BLaER1 treated with 17β-estradiol and CSF1 and Interleukin-3, amounts not matched to agents 10 nM and 100 nM (cell line): Measurements from ENCODE around the gene GCHFR.

Source experiments
- H3K27ac ChIP-seq, 11 experiments: shearing (Covaris generic); formaldehyde crosslinking; 2 replicates each; pipeline ENCODE4 v1.8.1; 2022
- H3K27me3 ChIP-seq, 11 experiments: shearing (Covaris generic); formaldehyde crosslinking; 2 replicates each; pipeline ENCODE4 v1.8.1; 2022
- H3K36me3 ChIP-seq, 11 experiments: shearing (Covaris generic); formaldehyde crosslinking; 2 replicates each; pipeline ENCODE4 v1.8.1; 2022
- H3K4me1 ChIP-seq, 10 experiments: shearing (Covaris generic); formaldehyde crosslinking; 2 replicates each; pipeline ENCODE4 v1.8.1; 2022
- H3K4me2 ChIP-seq, 11 experiments: shearing (Covaris generic); formaldehyde crosslinking; 2 replicates each; pipeline ENCODE4 v1.8.1; 2022
- H3K4me3 ChIP-seq, 10 experiments: shearing (Covaris generic); formaldehyde crosslinking; 2 replicates each; pipeline ENCODE4 v1.8.1; 2022
- H3K9ac ChIP-seq, 11 experiments: shearing (Covaris generic); formaldehyde crosslinking; 2 replicates each; pipeline ENCODE4 v1.8.1; 2022
- H3K9me3 ChIP-seq, 11 experiments: shearing (Covaris generic); formaldehyde crosslinking; replicated peaks in 1 of 11; 2 replicates each; pipeline ENCODE4 v1.8.1; 2022
- H4K20me1 ChIP-seq, 11 experiments: shearing (Covaris generic); formaldehyde crosslinking; 2 replicates each; pipeline ENCODE4 v1.8.1; 2022
- Cebpa-rat ChIP-seq, 11 experiments: shearing (Covaris generic); IDR thresholded peaks; 2 replicates each; pipeline ENCODE4 v1.8.1; 2022

GCHFR gene

DNA sequence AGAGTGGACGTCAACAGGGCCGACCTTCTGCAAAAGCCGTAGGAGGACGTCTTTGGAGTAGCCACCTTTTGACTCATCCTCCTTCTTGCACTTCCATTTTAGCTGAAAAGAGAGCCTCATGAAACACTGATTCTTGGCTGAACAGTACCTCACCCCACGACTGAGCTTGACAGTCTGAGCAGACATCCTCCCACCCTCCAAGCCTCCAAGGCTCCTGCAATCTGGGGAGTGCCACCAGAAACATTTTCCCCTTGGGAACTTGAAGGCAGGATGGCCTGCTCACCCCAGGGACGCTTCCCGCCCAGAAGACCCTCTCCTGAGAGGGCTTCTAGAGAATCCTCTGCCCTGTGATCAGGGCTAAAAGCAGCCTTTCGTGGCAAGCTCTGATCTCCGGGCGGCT, 11.1 kb downstream of the GCHFR start:
- H3K4me3 ChIP-seq, result no peak overlapping the region
- H3K36me3 ChIP-seq, result peaks cover 59 to 83% (median 70%) of the 10 kb centered on the region in 11 experiments
- H3K4me1 ChIP-seq, result peaks cover 48 to 71% (median 58%) of the 10 kb centered on the region in 10 experiments
- TF ChIP-seq Cebpa-rat (IDR thresholded peaks at IDR 0.05), result no peak
- H3K9me3 ChIP-seq, result no peaks in the 10 kb centered on the region
- no peaks in the 10 kb centered on the region for H3K27me3 ChIP-seq
- peak overlapping the region in 2 of 11 experiments; percentile 6 to 18; a peak in 1 of 22 replicates for H3K27ac ChIP-seq
- H3K9ac ChIP-seq, result peak overlapping the region in 4 of 11 experiments; percentile 4 to 37 (median 30); a peak in 3 of 22 replicates
- peaks cover 4 to 73% (median 25%) of the 10 kb centered on the region in 11 experiments; a peak in 16 of 22 replicates for H4K20me1 ChIP-seq
- peak overlapping the region in 7 of 11 experiments; percentile 11 to 61 (median 47); a peak in 13 of 22 replicates for H3K4me2 ChIP-seq

DNA sequence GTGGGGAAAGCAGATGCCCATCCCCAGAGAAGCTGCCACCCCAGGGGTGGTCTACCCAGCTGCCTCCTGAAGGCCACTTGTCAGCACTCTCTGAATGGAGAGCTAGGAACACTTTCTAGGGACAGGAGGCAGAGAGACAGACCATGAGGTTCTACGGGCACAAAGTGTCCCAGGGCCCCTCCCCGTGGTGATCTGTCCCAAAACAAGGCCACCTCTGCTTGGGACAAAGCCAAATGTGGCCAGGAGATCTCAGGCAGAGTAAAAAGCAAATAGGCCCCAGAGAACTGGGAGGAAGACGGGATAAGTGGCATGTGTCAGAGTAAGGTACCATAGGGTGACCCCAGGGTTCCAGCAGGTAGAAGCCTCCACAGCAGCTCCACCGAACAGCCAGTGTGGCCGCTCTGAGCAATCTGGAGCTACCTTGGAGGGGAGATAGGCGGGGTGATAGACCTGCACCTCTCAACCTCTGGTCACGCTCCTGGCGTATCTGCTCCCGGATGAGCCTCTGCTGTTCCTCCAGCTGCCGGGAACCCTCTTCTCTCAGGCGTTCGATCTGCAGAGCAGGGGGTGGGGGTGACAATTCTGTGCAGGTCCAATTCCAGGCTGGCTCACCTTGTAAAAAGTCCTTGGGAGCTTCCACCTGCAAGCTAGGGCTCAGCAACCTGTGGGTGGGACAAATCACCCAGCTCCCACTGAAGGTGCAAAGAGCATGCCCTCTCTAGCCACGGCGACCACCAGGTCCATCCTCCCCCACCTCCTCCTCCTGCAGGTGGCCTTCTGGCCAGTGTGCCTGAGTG, 12.1 kb downstream of the GCHFR start:
- Histone ChIP-seq H3K9ac (peak overlapping the region in 6 of 11 experiments; percentile 4 to 37 (median 20); a peak in 6 of 22 replicates), H3K9me3 (no peaks in the 10 kb centered on the region), H3K4me2 (peak overlapping the region in 9 of 11 experiments; percentile 11 to 70 (median 54); a peak in 18 of 22 replicates), H3K27me3 (no peaks in the 10 kb centered on the region), H3K4me3 (no peak overlapping the region), H3K4me1 (peaks cover 39 to 62% (median 48%) of the 10 kb centered on the region in 10 experiments), H4K20me1 (peaks cover 0 to 72% (median 21%) of the 10 kb centered on the region in 11 experiments; a peak in 16 of 22 replicates), H3K27ac (peak overlapping the region in 1 of 11 experiments; percentile 18; a peak in 1 of 22 replicates), H3K36me3 (peaks cover 59 to 88% (median 72%) of the 10 kb centered on the region in 11 experiments)
- TF ChIP-seq Cebpa-rat (IDR thresholded peaks at IDR 0.05), result no peak

DNA sequence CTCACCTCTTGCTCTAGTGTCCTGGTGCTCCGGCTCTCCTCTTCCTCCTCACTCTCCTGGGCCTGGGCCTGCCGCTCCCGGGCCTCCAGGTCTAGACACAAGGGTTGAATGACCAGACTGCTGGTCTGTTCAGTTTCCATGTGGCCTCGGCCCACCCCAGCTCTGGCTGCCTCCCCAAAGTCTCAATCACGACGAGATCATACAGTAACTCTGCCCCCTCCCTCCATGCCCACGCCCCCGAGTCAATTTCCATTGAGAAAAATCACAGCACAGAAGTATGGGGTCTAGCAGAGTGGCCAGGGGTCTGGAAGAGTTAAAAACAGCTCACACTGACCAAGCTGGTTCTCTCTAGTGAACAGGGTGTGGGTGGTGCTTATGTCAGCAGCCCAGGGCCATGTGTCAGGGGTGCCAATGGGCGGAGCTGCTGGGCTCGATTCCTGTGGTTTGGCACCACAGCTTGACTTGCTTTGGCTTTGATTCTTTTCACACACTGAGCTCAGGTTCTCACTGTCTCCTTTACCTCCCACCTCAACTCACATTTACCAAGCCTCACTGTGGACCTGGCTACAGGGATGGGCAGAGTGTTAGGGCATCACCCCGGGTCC, 12.8 kb downstream of the GCHFR start:
- peak overlapping the region in 8 of 11 experiments; percentile 4 to 70 (median 30); a peak in 9 of 22 replicates for H3K4me2 ChIP-seq
- H3K27ac ChIP-seq, result no peak overlapping the region
- peak overlapping the region in 3 of 11 experiments; percentile 3 to 13 (median 11); a peak in 2 of 22 replicates for H3K9ac ChIP-seq

DNA sequence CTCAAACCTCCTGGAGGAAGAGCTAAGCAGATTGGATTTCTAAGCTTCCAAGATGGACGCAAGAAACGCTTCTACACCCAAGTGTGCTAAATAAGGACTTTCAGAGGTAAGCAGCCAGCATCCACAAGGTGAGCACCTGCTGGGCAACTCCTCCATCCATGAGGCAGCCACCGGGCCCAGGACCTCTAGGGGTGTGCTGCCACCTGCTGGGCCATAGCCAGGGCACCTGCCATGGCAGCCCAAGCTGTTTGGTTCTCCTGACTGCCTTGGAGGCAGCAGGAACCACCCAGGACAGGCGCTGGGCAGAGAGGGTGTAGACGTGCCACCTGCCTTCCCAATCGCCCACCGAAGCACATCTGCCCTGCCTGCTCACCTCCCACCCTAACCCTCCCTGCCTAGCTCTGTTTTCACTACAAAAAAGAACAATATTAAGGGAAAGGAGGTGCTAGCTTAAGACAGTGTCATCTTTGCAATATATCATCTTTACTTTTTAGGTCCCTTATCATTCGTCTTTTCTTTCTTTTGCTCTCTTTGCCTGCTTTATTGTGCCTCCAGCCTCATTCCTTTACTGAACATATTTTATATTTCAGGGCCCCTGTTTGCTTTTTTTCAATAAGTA, 18.9 kb downstream of the GCHFR start:
- H3K27ac ChIP-seq, result no peak overlapping the region
- H3K9me3 ChIP-seq, result no peaks in the 10 kb centered on the region
- peaks cover 16 to 26% (median 21%) of the 10 kb centered on the region in 10 experiments for H3K4me1 ChIP-seq
- H3K27me3 ChIP-seq, result no peaks in the 10 kb centered on the region
- H3K36me3 ChIP-seq, result peaks cover 23 to 37% (median 27%) of the 10 kb centered on the region in 11 experiments
- H3K9ac ChIP-seq, result no peak overlapping the region
- no peak for TF ChIP-seq Cebpa-rat (IDR thresholded peaks at IDR 0.05)
- peaks cover 20 to 87% (median 53%) of the 10 kb centered on the region in 11 experiments; a peak in 20 of 22 replicates for H4K20me1 ChIP-seq
- no peak overlapping the region for H3K4me2 ChIP-seq
- H3K4me3 ChIP-seq, result no peak overlapping the region

More for the DNA sequence above, 12.8 kb downstream of the GCHFR start:
- Histone ChIP-seq H3K27me3 (no peaks in the 10 kb centered on the region), H4K20me1 (peaks cover 0 to 69% (median 14%) of the 10 kb centered on the region in 11 experiments; a peak in 14 of 22 replicates), H3K36me3 (peaks cover 59 to 86% (median 72%) of the 10 kb centered on the region in 11 experiments), H3K9me3 (no peaks in the 10 kb centered on the region), H3K4me3 (no peak overlapping the region), H3K4me1 (peaks cover 32 to 55% (median 41%) of the 10 kb centered on the region in 10 experiments)
- TF ChIP-seq Cebpa-rat (IDR thresholded peaks at IDR 0.05), result no peak

- Histone ChIP-seq H3K4me3 (no peak overlapping the region), H4K20me1 (peaks cover 26 to 96% (median 65%) of the 10 kb centered on the region in 11 experiments; a peak in 20 of 22 replicates), H3K4me1 (peaks cover 38 to 50% (median 45%) of the 10 kb centered on the region in 10 experiments), H3K4me2 (peak overlapping the region in 2 of 11 experiments; percentile 88 to 92; a peak in 2 of 22 replicates), H3K9ac (peak overlapping the region in 2 of 11 experiments; percentile 9 to 16; a peak in 2 of 22 replicates), H3K27ac (no peak overlapping the region), H3K9me3 (no peaks in the 10 kb centered on the region), H3K27me3 (no peaks in the 10 kb centered on the region), H3K36me3 (peaks cover 0 to 17% (median 3%) of the 10 kb centered on the region in 11 experiments; a peak in 13 of 22 replicates)
- no peak for TF ChIP-seq Cebpa-rat (IDR thresholded peaks at IDR 0.05)
Measured at GRCh38 chr15:40785164-40785563, 21.3 kb downstream of the GCHFR start.

DNA sequence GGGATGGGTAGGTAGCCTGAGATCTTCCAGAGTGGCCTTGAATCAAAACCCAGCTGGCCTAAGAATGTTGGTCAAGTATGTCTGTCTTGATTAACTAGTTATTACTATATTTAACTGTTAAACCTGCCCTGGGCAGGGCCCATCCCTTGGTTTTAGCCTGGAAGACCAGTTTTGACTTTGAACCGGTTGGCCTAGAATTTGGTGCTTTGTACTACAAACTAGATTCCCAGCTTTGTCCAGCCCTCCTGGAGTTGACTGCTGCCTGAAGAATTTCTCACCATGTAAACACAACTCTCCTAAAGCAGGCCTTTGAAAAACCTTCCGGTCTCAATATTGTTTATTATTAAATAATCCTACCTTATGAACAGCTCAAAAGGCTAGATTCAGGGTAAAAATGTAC, 21.9 kb downstream of the GCHFR start:
- no peak for TF ChIP-seq Cebpa-rat (IDR thresholded peaks at IDR 0.05)
- H3K27ac ChIP-seq, result peak overlapping the region in 3 of 11 experiments; percentile 50 to 74 (median 57); a peak in 2 of 22 replicates

DNA sequence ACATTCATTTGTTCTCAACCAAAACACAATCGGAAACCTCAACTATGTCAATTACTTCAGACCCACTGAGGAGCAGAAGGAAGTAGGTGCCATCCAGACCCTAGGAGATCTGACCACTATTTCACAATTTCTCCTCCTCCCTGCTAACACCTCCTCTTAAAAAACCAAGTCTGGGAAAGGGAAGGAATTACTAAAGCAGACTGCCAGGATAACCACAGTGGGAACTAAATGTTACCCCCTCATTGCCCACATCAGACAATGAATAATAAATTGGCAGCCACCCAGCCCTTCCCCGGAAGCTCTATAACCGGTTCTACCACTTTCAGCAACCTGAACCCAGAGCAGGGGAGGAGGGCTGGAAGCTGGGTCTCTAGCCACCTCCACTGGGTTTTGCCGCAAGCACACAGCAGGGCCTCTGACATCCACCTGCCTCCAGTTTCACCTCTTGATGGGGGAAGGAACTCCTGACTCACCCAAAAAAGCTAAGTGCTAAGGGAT, 23.5 kb downstream of the GCHFR start:
- peak overlapping the region in 8 of 11 experiments; percentile 32 to 74 (median 54); a peak in 15 of 22 replicates for H3K27ac ChIP-seq
- H3K4me2 ChIP-seq, result peak overlapping the region; percentile 58 to 92 (median 79)
- peaks cover 23 to 97% (median 56%) of the 10 kb centered on the region in 11 experiments; a peak in 20 of 22 replicates for H4K20me1 ChIP-seq
- peaks cover 4 to 37% (median 16%) of the 10 kb centered on the region in 11 experiments; a peak in 13 of 22 replicates for H3K36me3 ChIP-seq
- peak overlapping the region in 10 of 11 experiments; percentile 12 to 60 (median 44); a peak in 16 of 22 replicates for H3K9ac ChIP-seq
- H3K4me3 ChIP-seq, result no peak overlapping the region; a peak in 1 of 20 replicates
- no peaks in the 10 kb centered on the region for H3K9me3 ChIP-seq
- H3K27me3 ChIP-seq, result no peaks in the 10 kb centered on the region
- H3K4me1 ChIP-seq, result peaks cover 38 to 60% (median 50%) of the 10 kb centered on the region in 10 experiments
- TF ChIP-seq Cebpa-rat (IDR thresholded peaks at IDR 0.05), result peak in 8 of 11 experiments; percentile 34 to 84 (median 72); a peak in 13 of 22 replicates

More for the DNA sequence above, 21.9 kb downstream of the GCHFR start:
- no peak overlapping the region for H3K4me3 ChIP-seq
- H3K4me1 ChIP-seq, result peaks cover 38 to 57% (median 49%) of the 10 kb centered on the region in 10 experiments
- H4K20me1 ChIP-seq, result peaks cover 26 to 97% (median 65%) of the 10 kb centered on the region in 11 experiments; a peak in 20 of 22 replicates
- no peaks in the 10 kb centered on the region for H3K9me3 ChIP-seq
- peak overlapping the region in 6 of 11 experiments; percentile 58 to 92 (median 82); a peak in 10 of 22 replicates for H3K4me2 ChIP-seq
- peaks cover 0 to 21% (median 2%) of the 10 kb centered on the region in 11 experiments; a peak in 7 of 22 replicates for H3K36me3 ChIP-seq
- peak overlapping the region in 3 of 11 experiments; percentile 9 to 28 (median 16); a peak in 3 of 22 replicates for H3K9ac ChIP-seq
- H3K27me3 ChIP-seq, result no peaks in the 10 kb centered on the region
